HL-60 (cell line): ENCODE data around the gene TMC1.

ENCODE experiments used
- CTCF ChIP-seq: IDR thresholded peaks from one replicate; pipeline ENCODE4 v1.5.1; 2011; ENCODE audit warnings: low read length, control low read depth, inconsistent platforms; ENCODE audit not compliant: insufficient read depth
- POLR2AphosphoS5 ChIP-seq: IDR thresholded peaks from 2 replicates; pipeline ENCODE4 v1.6.1; 2012; ENCODE audit warnings: low read depth

DNA sequence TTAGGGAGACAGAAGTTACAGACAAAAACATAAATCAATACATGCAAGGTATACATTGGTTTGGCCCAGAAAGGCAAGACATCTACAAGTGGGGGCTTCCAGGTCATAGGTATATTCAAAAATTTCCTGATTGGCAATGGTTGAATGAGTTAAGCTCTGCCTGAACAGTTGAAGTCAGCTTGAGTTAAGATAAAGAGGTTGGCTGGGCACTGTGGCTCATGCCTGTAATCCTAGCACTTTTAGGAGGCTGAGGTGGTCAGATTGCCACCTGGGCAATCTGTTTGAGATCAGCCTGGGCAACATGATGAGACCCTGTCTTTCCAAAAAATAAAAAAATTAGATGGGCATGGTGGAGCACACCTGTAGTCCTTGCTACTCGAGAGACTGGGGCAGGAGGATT is 16.3 kb downstream of the TMC1 start:
- TF ChIP-seq CTCF: no peak
- no peak for TF ChIP-seq POLR2AphosphoS5
